Activated gamma-delta T cell treated with Interleukin-2 at 50 U/mL for 16 hours (primary cell): ENCODE data around the gene ZNRF3.
"Not testable (repeated sequence)": the region's sequence is repeated elsewhere in the genome, so short reads cannot be mapped to it uniquely, and the experiment has no call there.

Experiments used
- DNase-seq: peaks from one replicate; pipeline ENCODE4 v3.0.0-alpha.2; 2020

The ZNRF3 gene

GRCh38 chr22:28934026-28934425 is 50.7 kb downstream of the ZNRF3 start:
- no peak for DNase-seq

GRCh38 chr22:28935140-28935539 is 51.8 kb downstream of the ZNRF3 start:
- no peak for DNase-seq

- no peak for DNase-seq
Measured at GRCh38 chr22:28935713-28936112, 52.3 kb downstream of the ZNRF3 start.

- DNase-seq = no peak
Measured at GRCh38 chr22:28936200-28936599, 52.8 kb downstream of the ZNRF3 start.

- no peak for DNase-seq
Measured at GRCh38 chr22:28937206-28938025, 54.0 kb downstream of the ZNRF3 start.

- DNase-seq = no peak
Measured at GRCh38 chr22:28938286-28938833, 55.0 kb downstream of the ZNRF3 start.

- no peak for DNase-seq
Measured at GRCh38 chr22:28939394-28939793, 56.0 kb downstream of the ZNRF3 start.

GRCh38 chr22:28939932-28940331 is 56.6 kb downstream of the ZNRF3 start:
- DNase-seq = no peak

GRCh38 chr22:28940441-28940840 is 57.1 kb downstream of the ZNRF3 start:
- no peak for DNase-seq

GRCh38 chr22:28942333-28942732 is 59.0 kb downstream of the ZNRF3 start:
- no peak for DNase-seq

GRCh38 chr22:28942801-28943500 is 59.6 kb downstream of the ZNRF3 start:
- no peak for DNase-seq

GRCh38 chr22:28943501-28943879 is 60.1 kb downstream of the ZNRF3 start:
- DNase-seq = no peak

- no peak for DNase-seq
Measured at GRCh38 chr22:28947125-28947524, 63.8 kb downstream of the ZNRF3 start.

- no peak for DNase-seq
Measured at GRCh38 chr22:28948424-28948823, 65.1 kb downstream of the ZNRF3 start.

- DNase-seq = not testable (repeated sequence)
Measured at GRCh38 chr22:28948860-28949551, 65.6 kb downstream of the ZNRF3 start.

- no peak for DNase-seq
Measured at GRCh38 chr22:28949788-28950187, 66.4 kb downstream of the ZNRF3 start.

- DNase-seq = no peak
Measured at GRCh38 chr22:28950617-28951411, 67.4 kb downstream of the ZNRF3 start.

GRCh38 chr22:28951530-28951929 is 68.2 kb downstream of the ZNRF3 start:
- no peak for DNase-seq

- DNase-seq = no peak
Measured at GRCh38 chr22:28951969-28952521, 68.7 kb downstream of the ZNRF3 start.

- DNase-seq = no peak
Measured at GRCh38 chr22:28952857-28953256, 69.5 kb downstream of the ZNRF3 start.

GRCh38 chr22:28953403-28953802 is 70.0 kb downstream of the ZNRF3 start:
- no peak for DNase-seq
